ENCODE data around the gene IRX3.

Gene IRX3

DNA sequence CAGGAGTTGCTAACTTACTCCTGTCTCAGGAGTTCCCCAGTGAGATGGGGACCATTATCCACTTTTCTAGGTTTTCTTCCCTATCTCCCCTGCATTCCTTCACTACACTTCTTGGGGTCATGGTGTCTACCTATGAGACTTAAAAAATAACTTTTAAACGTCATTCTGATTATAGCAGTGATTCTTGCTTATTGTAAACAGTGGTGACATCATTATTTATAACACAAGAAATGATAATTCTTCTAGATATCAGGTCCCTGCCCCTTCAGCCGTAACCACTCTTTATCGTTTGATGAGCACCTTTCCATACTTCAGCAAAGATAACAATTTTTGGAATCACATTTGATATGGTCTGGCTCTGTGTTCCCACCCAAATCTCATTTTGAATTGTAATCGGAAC, 27.2 kb upstream of the IRX3 start:
- Histone ChIP-seq H3K4me3 (ENCODE audit: insufficient read depth in 1 of 2, low read depth in 1 of 2, low read length in 2 of 2) (no peak overlapping the region), H2BK5ac (ENCODE audit: low read depth, low read length, poor library complexity, severe bottlenecking) (no peak overlapping the region), H4K91ac (ENCODE audit: low read length) (no peak overlapping the region), H4K8ac (ENCODE audit: low read length) (no peak overlapping the region), H3K9ac (ENCODE audit: low read length) (no peak overlapping the region), H3K4ac (ENCODE audit: low read depth in 1 of 2, low read length in 2 of 2) (no peak overlapping the region), H3K27ac (ENCODE audit: low read length, poor library complexity, severe bottlenecking) (no peak overlapping the region), H3K9me3 (ENCODE audit: control insufficient read depth, low read length) (no peaks in the 10 kb centered on the region), H2AFZ (ENCODE audit: low read depth, low read length) (no peak overlapping the region), H3K4me2 (ENCODE audit: low read length, poor library complexity, severe bottlenecking) (no peak overlapping the region), H3K23ac (ENCODE audit: low read length in 2 of 2) (no peak overlapping the region), H3K36me3 (ENCODE audit: control insufficient read depth in 1 of 2, insufficient read depth in 2 of 2, low read depth in 1 of 2, low read length in 2 of 2) (no peaks in the 10 kb centered on the region), H3K27me3 (ENCODE audit: control insufficient read depth in 1 of 2, insufficient read depth in 1 of 2, low read length in 2 of 2) (peaks cover 4 to 7% of the 10 kb centered on the region in 2 experiments), H3K14ac (ENCODE audit: low read length in 2 of 2) (no peak overlapping the region), H3K18ac (ENCODE audit: low read depth in 1 of 2, low read length in 2 of 2) (no peak overlapping the region), H2AK5ac (ENCODE audit: low read length, severe bottlenecking) (no peak overlapping the region), H2BK12ac (ENCODE audit: low read length in 2 of 2) (no peak overlapping the region), H3K4me1 (ENCODE audit: control insufficient read depth, insufficient read depth, low read depth, low read length) (peaks cover 5% of the 10 kb centered on the region), H3K79me1 (replicated peaks; ENCODE audit: low read length, poor library complexity, severe bottlenecking) (no peaks in the 10 kb centered on the region), H2BK120ac (ENCODE audit: low read depth, low read length) (no peak overlapping the region), H2BK15ac (ENCODE audit: low read depth, poor library complexity, severe bottlenecking) (no peak overlapping the region)
- DNase-seq, result no peak
- 98% methylated on average over 3 of the region's 4 CpGs for WGBS

DNA sequence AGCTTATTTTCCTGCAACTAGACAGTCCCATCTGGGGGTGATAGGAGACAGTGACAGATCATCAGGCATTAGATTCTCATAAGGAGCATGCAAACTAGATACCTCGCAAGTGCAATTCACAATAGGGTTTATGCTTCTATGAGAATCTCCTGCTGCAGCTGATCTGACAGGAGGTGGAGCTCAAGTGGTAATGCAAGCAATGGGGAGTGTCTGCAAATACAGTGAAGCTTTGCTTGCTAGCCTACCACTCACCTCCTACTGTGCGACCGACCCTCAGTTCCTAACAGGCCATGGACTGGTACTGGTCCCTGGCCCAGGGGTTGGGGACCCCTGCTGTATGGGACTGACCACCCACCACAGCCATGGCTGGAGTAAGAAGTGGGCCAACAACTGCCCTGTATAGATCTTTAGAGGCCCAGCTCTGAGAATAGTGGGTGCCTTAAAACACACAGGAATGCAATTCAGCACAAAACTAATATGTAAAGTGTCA, 26.0 kb upstream of the IRX3 start:
- H4K8ac ChIP-seq (ENCODE audit: low read length), result no peak overlapping the region
- no peak overlapping the region for H4K91ac ChIP-seq (ENCODE audit: low read length)
- H3K4ac ChIP-seq (ENCODE audit: low read depth in 1 of 2, low read length in 2 of 2), result no peak overlapping the region
- no peak overlapping the region for H2BK5ac ChIP-seq (ENCODE audit: low read depth, low read length, poor library complexity, severe bottlenecking)
- no peak overlapping the region for H2AFZ ChIP-seq (ENCODE audit: low read depth, low read length)
- H3K9ac ChIP-seq (ENCODE audit: low read length), result no peak overlapping the region
- H3K4me2 ChIP-seq (ENCODE audit: low read length, poor library complexity, severe bottlenecking), result no peak overlapping the region
- WGBS, result 92% methylated on average over 3 of the region's 3 CpGs
- H3K27ac ChIP-seq (ENCODE audit: low read length, poor library complexity, severe bottlenecking), result no peak overlapping the region
- H3K36me3 ChIP-seq (ENCODE audit: control insufficient read depth in 1 of 2, insufficient read depth in 2 of 2, low read depth in 1 of 2, low read length in 2 of 2), result no peaks in the 10 kb centered on the region
- peaks cover 4% of the 10 kb centered on the region in 2 experiments for H3K27me3 ChIP-seq (ENCODE audit: control insufficient read depth in 1 of 2, insufficient read depth in 1 of 2, low read length in 2 of 2)
- H2BK120ac ChIP-seq (ENCODE audit: low read depth, low read length), result no peak overlapping the region
- H3K4me1 ChIP-seq (ENCODE audit: control insufficient read depth, insufficient read depth, low read depth, low read length), result peaks cover 1% of the 10 kb centered on the region
- DNase-seq, result no peak
- no peak overlapping the region for H3K4me3 ChIP-seq (ENCODE audit: insufficient read depth in 1 of 2, low read depth in 1 of 2, low read length in 2 of 2)
- H3K79me1 ChIP-seq (replicated peaks; ENCODE audit: low read length, poor library complexity, severe bottlenecking), result no peaks in the 10 kb centered on the region
- no peak overlapping the region for H2BK12ac ChIP-seq (ENCODE audit: low read length in 2 of 2)
- no peak overlapping the region for H2BK15ac ChIP-seq (ENCODE audit: low read depth, poor library complexity, severe bottlenecking)
- no peaks in the 10 kb centered on the region for H3K9me3 ChIP-seq (ENCODE audit: control insufficient read depth, low read length)
- no peak overlapping the region for H3K18ac ChIP-seq (ENCODE audit: low read depth in 1 of 2, low read length in 2 of 2)
- H3K14ac ChIP-seq (ENCODE audit: low read length in 2 of 2), result no peak overlapping the region
- H3K23ac ChIP-seq (ENCODE audit: low read length in 2 of 2), result no peak overlapping the region
- H2AK5ac ChIP-seq (ENCODE audit: low read length, severe bottlenecking), result no peak overlapping the region

DNA sequence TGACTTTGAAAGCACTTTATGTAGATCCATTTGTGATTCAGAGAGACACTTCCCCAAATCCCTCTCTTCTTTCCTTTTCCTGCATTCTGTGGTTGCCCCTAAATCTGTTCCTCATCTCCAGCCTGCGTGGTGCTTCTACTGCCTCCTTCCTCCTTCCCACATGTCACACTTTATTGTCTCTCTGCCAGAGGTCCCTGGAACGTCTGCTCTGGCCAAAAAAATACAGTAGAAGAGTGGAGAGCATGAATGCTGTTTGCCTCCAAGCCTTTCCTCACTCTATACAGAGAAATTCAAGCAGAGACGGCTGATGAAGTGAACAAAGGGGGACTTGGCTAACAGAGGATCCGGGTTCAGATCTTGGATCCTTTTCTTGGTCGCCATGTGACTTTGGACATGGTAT, 22.8 kb upstream of the IRX3 start:
- H3K4me3 ChIP-seq (ENCODE audit: insufficient read depth in 1 of 2, low read depth in 1 of 2, low read length in 2 of 2), result no peak overlapping the region
- H3K27me3 ChIP-seq (ENCODE audit: control insufficient read depth in 1 of 2, insufficient read depth in 1 of 2, low read length in 2 of 2), result peaks cover 8 to 10% of the 10 kb centered on the region in 2 experiments
- no peak overlapping the region for H2BK12ac ChIP-seq (ENCODE audit: low read length in 2 of 2)
- no peak overlapping the region for H3K23ac ChIP-seq (ENCODE audit: low read length in 2 of 2)
- H3K4me1 ChIP-seq (ENCODE audit: control insufficient read depth, insufficient read depth, low read depth, low read length), result peaks cover 1% of the 10 kb centered on the region
- no peak overlapping the region for H2AFZ ChIP-seq (ENCODE audit: low read depth, low read length)
- no peak overlapping the region for H3K4ac ChIP-seq (ENCODE audit: low read depth in 1 of 2, low read length in 2 of 2)
- no peak overlapping the region for H3K14ac ChIP-seq (ENCODE audit: low read length in 2 of 2)
- 84% methylated on average over 4 of the region's 5 CpGs for WGBS
- no peak overlapping the region for H4K91ac ChIP-seq (ENCODE audit: low read length)
- no peaks in the 10 kb centered on the region for H3K79me1 ChIP-seq (replicated peaks; ENCODE audit: low read length, poor library complexity, severe bottlenecking)
- H4K8ac ChIP-seq (ENCODE audit: low read length), result no peak overlapping the region
- no peak overlapping the region for H2BK5ac ChIP-seq (ENCODE audit: low read depth, low read length, poor library complexity, severe bottlenecking)
- no peaks in the 10 kb centered on the region for H3K9me3 ChIP-seq (ENCODE audit: control insufficient read depth, low read length)
- H2BK15ac ChIP-seq (ENCODE audit: low read depth, poor library complexity, severe bottlenecking), result no peak overlapping the region
- no peak overlapping the region for H2AK5ac ChIP-seq (ENCODE audit: low read length, severe bottlenecking)
- no peak overlapping the region for H3K27ac ChIP-seq (ENCODE audit: low read length, poor library complexity, severe bottlenecking)
- H3K9ac ChIP-seq (ENCODE audit: low read length), result no peak overlapping the region
- H3K18ac ChIP-seq (ENCODE audit: low read depth in 1 of 2, low read length in 2 of 2), result no peak overlapping the region
- H3K4me2 ChIP-seq (ENCODE audit: low read length, poor library complexity, severe bottlenecking), result no peak overlapping the region
- no peak for DNase-seq
- no peak overlapping the region for H2BK120ac ChIP-seq (ENCODE audit: low read depth, low read length)
- no peaks in the 10 kb centered on the region for H3K36me3 ChIP-seq (ENCODE audit: control insufficient read depth in 1 of 2, insufficient read depth in 2 of 2, low read depth in 1 of 2, low read length in 2 of 2)

DNA sequence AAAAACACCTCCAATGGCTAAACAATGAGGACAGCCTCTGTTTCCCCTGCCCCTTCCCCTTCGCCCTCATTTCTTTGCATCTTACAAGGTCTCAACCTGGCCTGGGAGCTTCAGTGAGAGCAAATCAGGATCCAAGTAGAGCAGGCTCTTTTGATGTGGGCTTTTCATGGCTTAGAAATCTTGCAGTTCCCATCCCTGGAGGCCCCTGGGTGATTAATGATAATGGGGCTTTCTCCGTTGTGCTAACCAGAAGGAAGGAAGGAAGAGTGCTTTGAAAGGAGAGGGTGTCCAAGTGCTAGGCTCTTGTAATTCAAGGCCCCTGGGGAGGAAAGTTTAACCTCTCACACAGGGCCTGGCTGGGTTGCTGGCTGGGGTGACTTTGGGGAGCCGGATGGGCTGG, 18.5 kb upstream of the IRX3 start:
- no peaks in the 10 kb centered on the region for H3K36me3 ChIP-seq (ENCODE audit: control insufficient read depth in 1 of 2, insufficient read depth in 2 of 2, low read depth in 1 of 2, low read length in 2 of 2)
- no peak overlapping the region for H2BK120ac ChIP-seq (ENCODE audit: low read depth, low read length)
- no peaks in the 10 kb centered on the region for H3K79me1 ChIP-seq (replicated peaks; ENCODE audit: low read length, poor library complexity, severe bottlenecking)
- H3K23ac ChIP-seq (ENCODE audit: low read length in 2 of 2), result no peak overlapping the region
- H3K18ac ChIP-seq (ENCODE audit: low read depth in 1 of 2, low read length in 2 of 2), result no peak overlapping the region
- H2BK15ac ChIP-seq (ENCODE audit: low read depth, poor library complexity, severe bottlenecking), result no peak overlapping the region
- H2AK5ac ChIP-seq (ENCODE audit: low read length, severe bottlenecking), result no peak overlapping the region
- H3K4me2 ChIP-seq (ENCODE audit: low read length, poor library complexity, severe bottlenecking), result peak overlapping the region; percentile 43
- no peak overlapping the region for H2BK5ac ChIP-seq (ENCODE audit: low read depth, low read length, poor library complexity, severe bottlenecking)
- no peak overlapping the region for H4K91ac ChIP-seq (ENCODE audit: low read length)
- H3K27me3 ChIP-seq (ENCODE audit: control insufficient read depth in 1 of 2, insufficient read depth in 1 of 2, low read length in 2 of 2), result peaks cover 4 to 6% of the 10 kb centered on the region in 2 experiments
- no peak overlapping the region for H3K9ac ChIP-seq (ENCODE audit: low read length)
- H3K9me3 ChIP-seq (ENCODE audit: control insufficient read depth, low read length), result peaks cover 9% of the 10 kb centered on the region
- H3K14ac ChIP-seq (ENCODE audit: low read length in 2 of 2), result no peak overlapping the region
- H4K8ac ChIP-seq (ENCODE audit: low read length), result no peak overlapping the region
- WGBS, result 69% methylated on average over 3 of the region's 3 CpGs
- H3K4me1 ChIP-seq (ENCODE audit: control insufficient read depth, insufficient read depth, low read depth, low read length), result no peaks in the 10 kb centered on the region
- H3K4ac ChIP-seq (ENCODE audit: low read depth in 1 of 2, low read length in 2 of 2), result no peak overlapping the region
- no peak overlapping the region for H3K27ac ChIP-seq (ENCODE audit: low read length, poor library complexity, severe bottlenecking)
- no peak for DNase-seq
- no peak overlapping the region for H2BK12ac ChIP-seq (ENCODE audit: low read length in 2 of 2)
- H2AFZ ChIP-seq (ENCODE audit: low read depth, low read length), result no peak overlapping the region
- H3K4me3 ChIP-seq (ENCODE audit: insufficient read depth in 1 of 2, low read depth in 1 of 2, low read length in 2 of 2), result no peak overlapping the region
